NOMO-1 (cell line): ENCODE data around the gene ATF6.
A peak's percentile ranks its signal among the peaks of the same experiment; 100 is the strongest.
"Not testable (repeated sequence)": the region's sequence is repeated elsewhere in the genome, so short reads cannot be mapped to it uniquely, and the experiment has no call there.

Experiments used
- DNase-seq, 2 experiments: peaks; one replicate each; lab custom pipeline; 2025; ENCODE audit not compliant: unreplicated experiment in 2 of 2; lab: John Stamatoyannopoulos, UW

ATF6 gene

GRCh38 chr1:161766102-161766981 is at the start of gene ATF6:
Gene ATF6 (plus strand): TSS chr1:161766320. CDS start chr1:161766361, 41 bp downstream.
- DNase-seq: peak; percentile 78 to 89

- DNase-seq: peak; percentile 30 to 82
These were observed 47.4 kb upstream of the ATF6 start for GRCh38 chr1:161718559-161719324.

- no peak for DNase-seq
These were observed 46.9 kb upstream of the ATF6 start for GRCh38 chr1:161719325-161719611.

GRCh38 chr1:161720422-161720821 is 45.7 kb upstream of the ATF6 start:
- no peak for DNase-seq

GRCh38 chr1:161720956-161721737 is 45.0 kb upstream of the ATF6 start, which contains the start of gene FCRLB:
Gene FCRLB (plus strand): TSS chr1:161721544. CDS start chr1:161722673, 1,129 bp downstream.
- DNase-seq: peak in 1 of 2 experiments; percentile 3

- DNase-seq: peak; percentile 70 to 78
These were observed 44.3 kb upstream of the ATF6 start for GRCh38 chr1:161721738-161722343.

- no peak for DNase-seq
These were observed 43.7 kb upstream of the ATF6 start for GRCh38 chr1:161722406-161722805.

- DNase-seq: no peak
These were observed 42.5 kb upstream of the ATF6 start for GRCh38 chr1:161723459-161724141.

- not testable (repeated sequence) for DNase-seq
These were observed 40.7 kb upstream of the ATF6 start for GRCh38 chr1:161725258-161725907.

GRCh38 chr1:161725908-161726472 is 40.1 kb upstream of the ATF6 start:
- DNase-seq: peak; percentile 56 to 58

- peak; percentile 63 to 74 for DNase-seq
These were observed 39.5 kb upstream of the ATF6 start for GRCh38 chr1:161726473-161727255.

- peak; percentile 33 to 37 for DNase-seq
These were observed 38.7 kb upstream of the ATF6 start for GRCh38 chr1:161727256-161727924.

- no peak for DNase-seq
These were observed 37.5 kb upstream of the ATF6 start for GRCh38 chr1:161728376-161729226.

GRCh38 chr1:161730050-161730564 is 36.0 kb upstream of the ATF6 start:
- DNase-seq: peak; percentile 34 to 60

GRCh38 chr1:161731241-161731640 is 34.9 kb upstream of the ATF6 start:
- DNase-seq: no peak

GRCh38 chr1:161731981-161732718 is 34.0 kb upstream of the ATF6 start:
- DNase-seq: no peak
